Spleen (tissue), 7 donors: Measurements from ENCODE around the gene LRFN2.

Experiments used
- CTCF ChIP-seq, 11 experiments: fragments of 200-600 bp in 7 of 11; fragments of 450-650 bp in 4 of 11; sonication (generic) in 4 of 11; IDR thresholded peaks in 8 of 11; conservative IDR thresholded peaks in 3 of 11; 1 replicate in 7 of 11; 2 replicates in 4 of 11; pipeline versions ENCODE4 v1.4.0 to v1.8.0; 2016 to 2021; ENCODE audit warnings: antibody characterized with exemption in 11 of 11, inconsistent platforms in 4 of 11, mild to moderate bottlenecking in 1 of 11
- POLR2A ChIP-seq, 3 donors: fragments of 450-650 bp; IDR thresholded peaks; one replicate each; pipeline ENCODE4 v1.5.1; 2017; ENCODE audit warnings: antibody characterized with exemption in 3 of 3, mild to moderate bottlenecking in 1 of 3
- donor health status: DM: no; HTN: no; CAD: no; lungs with moderate emphysema.
- donor health status: DM: no; HTN: no; CAD: no.
- donor health status: DM: no; HTN: no; CAD: no.

- TF ChIP-seq CTCF (IDR thresholded peaks at IDR 0.05 in 8 of 11, conservative IDR thresholded peaks at IDR 0.05 in 3 of 11) (no peak), POLR2A (IDR thresholded peaks at IDR 0.05) (no peak)
Observed at GRCh38 chr6:40369891-40370290, 217.3 kb downstream of the LRFN2 start.
